K562 (cell line): ENCODE results near the gene LTBP2. TPM values are rescaled to one million over a fixed set of nuclear protein-coding genes. Genes with fewer than 3 reads are reported as not detected.

Experiments
- ATAC-seq: fragments of 200-7000 bp; cut with Tn5 transposase; 3 replicates; pipeline ENCODE4 v1.9.1; 2020; ENCODE audit warnings: moderate library complexity
- BruUV-seq: library from RNA; stranded (reverse); fragments of 400-500 nt; replicated peaks from 2 replicates; lab custom pipeline; 2021; lab: Mats Ljungman, UMichigan
- CTCF ChIA-PET: fragments of 300-600 bp; formaldehyde crosslinking; extraction: SDS; loops from one replicate; lab custom pipeline; 2021; ENCODE audit warnings: low intra/inter-chr PET ratio; lab: Yijun Ruan, JAX
- POLR2A ChIA-PET: fragments of 300-600, 350-650 bp; sonication (Branson Sonifier 250); formaldehyde crosslinking; extraction: SDS; loops from one replicate; lab custom pipeline; 2021; ENCODE audit warnings: antibody characterized with exemption, inconsistent platforms; lab: Yijun Ruan, JAX
- DNase-seq, 4 experiments: peaks; one replicate each; pipeline versions ENCODE4 v3.0.0 to v3.0.0-alpha.2; 2011 to 2018; ENCODE audit warnings: low spot score in 3 of 4, mixed read lengths in 3 of 4; ENCODE audit errors: extremely low read depth in 1 of 4
- FAIRE-seq: peaks from 2 replicates; lab custom pipeline; 2011; peaks lifted over from hg19 to GRCh38; lab: Jason Lieb, UNC
- H2AFZ ChIP-seq: 2 replicates; pipeline ENCODE4 v1.6.0; 2011; ENCODE audit warnings: low read depth, low read length, control low read depth, inconsistent platforms
- H3K27ac ChIP-seq: fragments of 200-600 bp; 3 replicates; pipeline ENCODE4 v1.8.0; 2011; ENCODE audit warnings: low read depth, mild to moderate bottlenecking, control low read depth, inconsistent platforms, low read length, moderate library complexity, mixed read lengths; ENCODE audit errors: extremely low read depth
- H3K27me3 ChIP-seq, 2 experiments: fragments of 300-600 bp in 1 of 2; 2 replicates in 1 of 2; 3 replicates in 1 of 2; pipeline versions ENCODE4 v1.6.0 to v1.8.0; 2011; ENCODE audit warnings: inconsistent platforms in 2 of 2, low read length in 2 of 2, mild to moderate bottlenecking in 1 of 2, mixed read lengths in 1 of 2, moderate library complexity in 1 of 2; ENCODE audit not compliant: control insufficient read depth in 2 of 2, insufficient read depth in 2 of 2
- H3K36me3 ChIP-seq: fragments of 300-600 bp; 3 replicates; pipeline ENCODE4 v1.8.0; 2011; ENCODE audit warnings: mild to moderate bottlenecking, low read length, inconsistent platforms; ENCODE audit not compliant: control insufficient read depth, insufficient read depth
- H3K4me1 ChIP-seq, 2 experiments: fragments of 200-600 bp in 1 of 2; replicated peaks in 1 of 2; 2 replicates in 1 of 2; 3 replicates in 1 of 2; pipeline versions ENCODE4 v1.5.1 to v1.8.0; 2011; ENCODE audit warnings: inconsistent platforms in 2 of 2, low read length in 2 of 2, mild to moderate bottlenecking in 1 of 2, mixed read lengths in 1 of 2, moderate library complexity in 1 of 2; ENCODE audit not compliant: control insufficient read depth in 2 of 2, insufficient read depth in 2 of 2
- H3K4me2 ChIP-seq: 2 replicates; pipeline ENCODE4 v1.6.1; 2011; ENCODE audit warnings: low read length, control low read depth, inconsistent platforms, mixed read lengths; ENCODE audit not compliant: insufficient read depth
- H3K4me3 ChIP-seq: fragments of 200-600 bp; sonication (generic), shearing (Covaris generic); 2 replicates; pipeline ENCODE4 v1.5.1; 2016; ENCODE audit warnings: control low read depth, inconsistent platforms
- H3K79me2 ChIP-seq: fragments of 200-600 bp; 3 replicates; pipeline ENCODE4 v1.8.0; 2011; ENCODE audit warnings: low read length, inconsistent platforms; ENCODE audit not compliant: control insufficient read depth, insufficient read depth
- H3K9ac ChIP-seq, 2 experiments: 2 replicates each; pipeline versions ENCODE4 v1.6.0 to v1.6.1; 2011; ENCODE audit warnings: low read depth in 2 of 2, low read length in 2 of 2, control low read depth in 1 of 2, inconsistent platforms in 1 of 2, mild to moderate bottlenecking in 1 of 2, mixed read lengths in 1 of 2; ENCODE audit not compliant: insufficient read depth in 1 of 2
- H3K9me1 ChIP-seq: one replicate; pipeline ENCODE4 v1.6.0; 2011; ENCODE audit warnings: inconsistent platforms, mild to moderate bottlenecking, low read length, moderate library complexity; ENCODE audit not compliant: control insufficient read depth, insufficient read depth
- H3K9me3 ChIP-seq: replicated peaks from 2 replicates; pipeline ENCODE4 v1.5.1; 2011; ENCODE audit warnings: low read depth, low read length, inconsistent platforms; ENCODE audit not compliant: control insufficient read depth, insufficient read depth
- H4K20me1 ChIP-seq: replicated peaks from 2 replicates; pipeline ENCODE4 v1.6.1; 2011; ENCODE audit warnings: low read length, inconsistent platforms, mixed read lengths; ENCODE audit not compliant: control insufficient read depth, insufficient read depth
- EZH2 ChIP-seq: IDR thresholded peaks from 2 replicates; pipeline ENCODE4 v1.6.1; 2012; ENCODE audit warnings: low read depth, mild to moderate bottlenecking, inconsistent platforms, low read length, borderline replicate concordance
- FOXK1 ChIP-seq: sonication (generic); formaldehyde crosslinking; IDR thresholded peaks from 2 replicates; pipeline ENCODE4 v1.8.0; 2022; ENCODE audit warnings: missing genetic modification reagents, mild to moderate bottlenecking, borderline replicate concordance
- HEY1 ChIP-seq: fragments of 250-450 bp; sonication (Bioruptor Pico); IDR thresholded peaks from 2 replicates; pipeline ENCODE4 v1.5.0; 2020; ENCODE audit warnings: mild to moderate bottlenecking, moderate library complexity, borderline replicate concordance
- MEF2D ChIP-seq: conservative IDR thresholded peaks from 2 replicates; pipeline ENCODE4 v1.6.1; 2016; ENCODE audit warnings: low read depth, missing genetic modification characterization, missing compliant biosample characterization
- MYNN ChIP-seq, 2 experiments: sonication (generic); formaldehyde crosslinking in 1 of 2; IDR thresholded peaks; 2 replicates each; pipeline versions ENCODE4 v1.5.0 to v1.6.1; 2016 to 2020; ENCODE audit warnings: antibody characterized with exemption in 1 of 2, missing genetic modification reagents in 1 of 2
- NEUROD1 ChIP-seq: fragments of 150-350 bp; IDR thresholded peaks from 2 replicates; pipeline ENCODE4 v1.6.1; 2014; ENCODE audit warnings: borderline replicate concordance, low read length, low read depth; ENCODE audit not compliant: partially characterized antibody
- OTX1 ChIP-seq: fragments of 450-650 bp; formaldehyde crosslinking; IDR thresholded peaks from 2 replicates; pipeline ENCODE4 v1.4.0; 2022; ENCODE audit warnings: mild to moderate bottlenecking
- POLR2G ChIP-seq: fragments of 200-400 bp; formaldehyde crosslinking; IDR thresholded peaks from 2 replicates; pipeline ENCODE4 v1.6.1; 2017; ENCODE audit warnings: low read depth, mild to moderate bottlenecking, antibody characterized with exemption, low read length, moderate library complexity
- RB1 ChIP-seq: fragments of 450-650 bp; IDR thresholded peaks from 2 replicates; pipeline ENCODE4 v1.6.1; 2017; ENCODE audit warnings: low read depth, mild to moderate bottlenecking
- TAF7 ChIP-seq: fragments of 450-650 bp; IDR thresholded peaks from 2 replicates; pipeline ENCODE4 v1.6.1; 2016; ENCODE audit warnings: missing genetic modification characterization, missing compliant biosample characterization
- TFAM ChIP-seq: fragments of 250-450 bp; sonication (Bioruptor Pico); conservative IDR thresholded peaks from 2 replicates; pipeline ENCODE4 v1.5.0; 2021; ENCODE audit warnings: mild to moderate bottlenecking, moderate library complexity
- ZNF174 ChIP-seq: fragments of 250-450 bp; sonication (Bioruptor Pico); IDR thresholded peaks from 2 replicates; pipeline ENCODE4 v1.4.0; 2020; ENCODE audit warnings: mild to moderate bottlenecking
- WGBS: fragments of 100-300 bp; shearing (Covaris generic); methylation state at CpG from one replicate; pipeline ENCODE4 v1.1.6; 2016; ENCODE audit warnings: low coverage, mixed read lengths; ENCODE audit not compliant: insufficient coverage; ENCODE audit errors: missing lambda C conversion rate; 5-methylcytosine and 5-hydroxymethylcytosine counted together
- in situ Hi-C: fragments of 300-500 bp; cut with MboI; formaldehyde crosslinking; loops from 4 replicates; pipeline ENCODE4 v1.15.0; 2018; ENCODE audit warnings: inconsistent platforms, mixed read lengths
- intact Hi-C: fragments of 100-400 bp; cut with micrococcal nuclease; formaldehyde crosslinking; loops from 2 replicates; pipeline ENCODE4 v1.14.2; 2022
- polyA plus RNA-seq, 8 experiments: library from polyadenylated mRNA; depleted of rRNA in 4 of 8; stranded (reverse) in 5 of 8; unstranded in 3 of 8; fragments of >200 nt; fragmentation: Nextera tagmentation in 2 of 8; fragmentation: Illumina TruSeq in 1 of 8; extraction: Ambion mirVana in 2 of 8; extraction: Trizol in 1 of 8; gene quantifications; 2 replicates each; pipeline versions ENCODE4 v1.2.1 to v1.2.3, GENCODE V29; 2011 to 2014; ENCODE audit warnings: inconsistent platforms in 1 of 8, missing spikeins in 1 of 8
- total RNA-seq, 7 experiments: library from RNA; depleted of rRNA in 6 of 7; stranded (reverse); fragments of >200 nt in 6 of 7; fragmentation: Illumina TruSeq in 2 of 7; extraction: Trizol in 2 of 7; gene quantifications; 2 replicates each; pipeline versions ENCODE4 v1.2.1 to v1.2.3, GENCODE V29; 2011 to 2021; ENCODE audit warnings: low replicate concordance in 1 of 7
- TF ChIP-seq, protein P1 (sequence below): fragments of 250-450 bp; sonication (Bioruptor Pico); IDR thresholded peaks from 2 replicates; pipeline ENCODE4 v1.4.0; 2020
- TF ChIP-seq, protein P2 (sequence below): fragments of 250-450 bp; sonication (Bioruptor Pico); IDR thresholded peaks from 2 replicates; pipeline ENCODE4 v1.9.0; 2021; ENCODE audit warnings: mild to moderate bottlenecking
- TF ChIP-seq, protein P3 (sequence below), 3 experiments: fragments of 200-800 bp in 1 of 3; sonication (Bioruptor generic) in 1 of 3; sonication (generic) in 1 of 3; formaldehyde crosslinking in 1 of 3; IDR thresholded peaks; 2 replicates each; pipeline versions ENCODE4 v1.6.1 to v1.8.0; 2016 to 2022; ENCODE audit warnings: mild to moderate bottlenecking in 2 of 3, missing compliant biosample characterization in 2 of 3, missing genetic modification characterization in 2 of 3, missing genetic modification reagents in 1 of 3

Gene LTBP2
- total and polyA plus RNA-seq, 9 of the 15 experiments (the other 6 are each of a cell fraction or from before 2014, with no cell fraction given), result under 0.01 to 0.18 (median 0.03) TPM; not detected in 3

DNA sequence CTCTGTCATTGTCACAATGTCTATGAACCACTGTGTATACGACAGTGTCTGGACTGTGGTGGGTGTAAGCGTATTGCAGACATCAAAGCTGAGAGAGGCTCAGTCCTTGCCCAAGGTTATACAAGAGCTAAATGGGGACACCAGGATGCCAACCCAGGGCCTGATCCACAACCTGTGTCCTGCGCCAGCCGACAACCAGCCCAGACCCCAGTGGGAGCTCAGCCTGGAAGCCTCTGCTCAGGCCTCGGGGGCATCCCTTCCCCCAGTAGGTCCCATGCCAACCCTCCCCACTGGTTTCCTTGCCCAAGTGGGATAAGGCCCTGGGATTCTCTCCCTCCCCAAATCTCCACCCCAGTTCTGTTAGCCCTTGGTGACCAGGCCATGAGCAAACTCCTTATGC is 54.3 kb downstream of the LTBP2 start:
- Histone ChIP-seq H3K9me1 (no peaks in the 10 kb centered on the region), H3K27ac (no peak overlapping the region), H3K4me1 (no peaks in the 10 kb centered on the region), H3K27me3 (peaks cover 9 to 29% of the 10 kb centered on the region in 2 experiments; a peak in 4 of 5 replicates), H4K20me1 (no peaks in the 10 kb centered on the region), H3K4me3 (no peak overlapping the region), H3K9me3 (no peaks in the 10 kb centered on the region), H2AFZ (no peak overlapping the region), H3K9ac (no peak overlapping the region), H3K79me2 (no peaks in the 10 kb centered on the region), H3K36me3 (no peaks in the 10 kb centered on the region), H3K4me2 (no peak overlapping the region)
- DNase-seq, result no peak
- CTCF ChIA-PET, result no interaction called here
- no peak for FAIRE-seq
- no peak for ATAC-seq
- in situ Hi-C loops (no loop called here), intact Hi-C loops (no loop called here)
- no TSS peak for BruUV-seq
- WGBS, result 1% methylated on average over 5 of the region's 5 CpGs
- POLR2A ChIA-PET, result no interaction called here
- TF ChIP-seq MYNN (IDR thresholded peaks at IDR 0.05) (no peak), MYNN (CRISPR knock-in tag; IDR thresholded peaks at IDR 0.05) (no peak), MEF2D (tag) (no peak), EZH2 (no peak), TAF7 (no peak), FOXK1 (no peak), NEUROD1 (no peak), POLR2G (no peak), ZNF174 (CRISPR knock-in tag) (no peak), OTX1 (CRISPR knock-in tag) (no peak), HEY1 (no peak), TFAM (CRISPR knock-in tag) (no peak), RB1 (no peak)
- TF ChIP-seq, protein P1, sequence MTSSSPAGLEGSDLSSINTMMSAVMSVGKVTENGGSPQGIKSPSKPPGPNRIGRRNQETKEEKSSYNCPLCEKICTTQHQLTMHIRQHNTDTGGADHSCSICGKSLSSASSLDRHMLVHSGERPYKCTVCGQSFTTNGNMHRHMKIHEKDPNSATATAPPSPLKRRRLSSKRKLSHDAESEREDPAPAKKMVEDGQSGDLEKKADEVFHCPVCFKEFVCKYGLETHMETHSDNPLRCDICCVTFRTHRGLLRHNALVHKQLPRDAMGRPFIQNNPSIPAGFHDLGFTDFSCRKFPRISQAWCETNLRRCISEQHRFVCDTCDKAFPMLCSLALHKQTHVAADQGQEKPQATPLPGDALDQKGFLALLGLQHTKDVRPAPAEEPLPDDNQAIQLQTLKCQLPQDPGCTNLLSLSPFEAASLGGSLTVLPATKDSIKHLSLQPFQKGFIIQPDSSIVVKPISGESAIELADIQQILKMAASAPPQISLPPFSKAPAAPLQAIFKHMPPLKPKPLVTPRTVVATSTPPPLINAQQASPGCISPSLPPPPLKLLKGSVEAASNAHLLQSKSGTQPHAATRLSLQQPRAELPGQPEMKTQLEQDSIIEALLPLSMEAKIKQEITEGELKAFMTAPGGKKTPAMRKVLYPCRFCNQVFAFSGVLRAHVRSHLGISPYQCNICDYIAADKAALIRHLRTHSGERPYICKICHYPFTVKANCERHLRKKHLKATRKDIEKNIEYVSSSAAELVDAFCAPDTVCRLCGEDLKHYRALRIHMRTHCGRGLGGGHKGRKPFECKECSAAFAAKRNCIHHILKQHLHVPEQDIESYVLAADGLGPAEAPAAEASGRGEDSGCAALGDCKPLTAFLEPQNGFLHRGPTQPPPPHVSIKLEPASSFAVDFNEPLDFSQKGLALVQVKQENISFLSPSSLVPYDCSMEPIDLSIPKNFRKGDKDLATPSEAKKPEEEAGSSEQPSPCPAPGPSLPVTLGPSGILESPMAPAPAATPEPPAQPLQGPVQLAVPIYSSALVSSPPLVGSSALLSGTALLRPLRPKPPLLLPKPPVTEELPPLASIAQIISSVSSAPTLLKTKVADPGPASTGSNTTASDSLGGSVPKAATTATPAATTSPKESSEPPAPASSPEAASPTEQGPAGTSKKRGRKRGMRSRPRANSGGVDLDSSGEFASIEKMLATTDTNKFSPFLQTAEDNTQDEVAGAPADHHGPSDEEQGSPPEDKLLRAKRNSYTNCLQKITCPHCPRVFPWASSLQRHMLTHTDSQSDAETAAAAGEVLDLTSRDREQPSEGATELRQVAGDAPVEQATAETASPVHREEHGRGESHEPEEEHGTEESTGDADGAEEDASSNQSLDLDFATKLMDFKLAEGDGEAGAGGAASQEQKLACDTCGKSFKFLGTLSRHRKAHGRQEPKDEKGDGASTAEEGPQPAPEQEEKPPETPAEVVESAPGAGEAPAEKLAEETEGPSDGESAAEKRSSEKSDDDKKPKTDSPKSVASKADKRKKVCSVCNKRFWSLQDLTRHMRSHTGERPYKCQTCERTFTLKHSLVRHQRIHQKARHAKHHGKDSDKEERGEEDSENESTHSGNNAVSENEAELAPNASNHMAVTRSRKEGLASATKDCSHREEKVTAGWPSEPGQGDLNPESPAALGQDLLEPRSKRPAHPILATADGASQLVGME (CRISPR knock-in tag), result no peak
- TF ChIP-seq, protein P2, sequence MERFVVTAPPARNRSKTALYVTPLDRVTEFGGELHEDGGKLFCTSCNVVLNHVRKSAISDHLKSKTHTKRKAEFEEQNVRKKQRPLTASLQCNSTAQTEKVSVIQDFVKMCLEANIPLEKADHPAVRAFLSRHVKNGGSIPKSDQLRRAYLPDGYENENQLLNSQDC, result no peak
- TF ChIP-seq, protein P3, sequence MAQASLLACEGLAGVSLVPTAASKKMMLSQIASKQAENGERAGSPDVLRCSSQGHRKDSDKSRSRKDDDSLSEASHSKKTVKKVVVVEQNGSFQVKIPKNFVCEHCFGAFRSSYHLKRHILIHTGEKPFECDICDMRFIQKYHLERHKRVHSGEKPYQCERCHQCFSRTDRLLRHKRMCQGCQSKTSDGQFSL (CRISPR knock-in tag; IDR thresholded peaks at IDR 0.05), result no peak
- TF ChIP-seq, protein P3 (tag; IDR thresholded peaks at IDR 0.05), result no peak
